GM21447 (cell line): Measurements from ENCODE around the gene RNF44.

ENCODE experiments used
- ATAC-seq: cut with Tn5 transposase; IDR thresholded peaks from one replicate; pipeline ENCODE4 v1.9.1; 2021; ENCODE audit not compliant: unreplicated experiment

RNF44 gene

GRCh38 chr5:176536902-176537553 lies at the start of gene RNF44:
Gene RNF44 (minus strand): TSS chr5:176537402. CDS start chr5:176532472, 4,930 bp downstream.
- ATAC-seq: peak; percentile 46

GRCh38 chr5:176583076-176583475 lies 45.9 kb upstream of the RNF44 start:
- no peak for ATAC-seq

- no peak for ATAC-seq
These were observed 44.2 kb upstream of the RNF44 start for GRCh38 chr5:176581361-176581760.

- no peak for ATAC-seq
These were observed 42.1 kb upstream of the RNF44 start for GRCh38 chr5:176579323-176579722.

GRCh38 chr5:176578391-176578808 lies 41.2 kb upstream of the RNF44 start:
- ATAC-seq: no peak

- no peak for ATAC-seq
These were observed 40.3 kb upstream of the RNF44 start for GRCh38 chr5:176577312-176578176.

- no peak for ATAC-seq
These were observed 38.6 kb upstream of the RNF44 start for GRCh38 chr5:176575488-176576422.

GRCh38 chr5:176575066-176575465 lies 37.9 kb upstream of the RNF44 start:
- no peak for ATAC-seq

GRCh38 chr5:176574297-176574591 lies 37.0 kb upstream of the RNF44 start:
- no peak for ATAC-seq

GRCh38 chr5:176573564-176574296 lies 36.5 kb upstream of the RNF44 start:
- peak; percentile 72 for ATAC-seq

GRCh38 chr5:176570044-176570443 lies 32.8 kb upstream of the RNF44 start:
- ATAC-seq: no peak

GRCh38 chr5:176568657-176569056 lies 31.5 kb upstream of the RNF44 start:
- no peak for ATAC-seq

GRCh38 chr5:176565760-176566288 lies 28.6 kb upstream of the RNF44 start:
- ATAC-seq: no peak

- ATAC-seq: no peak
These were observed 26.8 kb upstream of the RNF44 start for GRCh38 chr5:176564002-176564401.

- no peak for ATAC-seq
These were observed 25.0 kb upstream of the RNF44 start for GRCh38 chr5:176562189-176562588.

- no peak for ATAC-seq
These were observed 24.1 kb upstream of the RNF44 start for GRCh38 chr5:176561259-176561658.

- ATAC-seq: no peak
These were observed 23.2 kb upstream of the RNF44 start for GRCh38 chr5:176560364-176560763.

GRCh38 chr5:176559683-176560082 lies 22.5 kb upstream of the RNF44 start:
- ATAC-seq: no peak

GRCh38 chr5:176557846-176558245 lies 20.6 kb upstream of the RNF44 start:
- no peak for ATAC-seq

GRCh38 chr5:176553260-176554085 lies 16.3 kb upstream of the RNF44 start:
- ATAC-seq: no peak
